ENCODE data around the gene ZNF362. TPM values are rescaled to one million over a fixed set of nuclear protein-coding genes. Genes with fewer than 3 reads are reported as not detected.

ZNF362 gene
- total RNA-seq, 1 donor from 2014 or later, result 85.0 TPM

DNA sequence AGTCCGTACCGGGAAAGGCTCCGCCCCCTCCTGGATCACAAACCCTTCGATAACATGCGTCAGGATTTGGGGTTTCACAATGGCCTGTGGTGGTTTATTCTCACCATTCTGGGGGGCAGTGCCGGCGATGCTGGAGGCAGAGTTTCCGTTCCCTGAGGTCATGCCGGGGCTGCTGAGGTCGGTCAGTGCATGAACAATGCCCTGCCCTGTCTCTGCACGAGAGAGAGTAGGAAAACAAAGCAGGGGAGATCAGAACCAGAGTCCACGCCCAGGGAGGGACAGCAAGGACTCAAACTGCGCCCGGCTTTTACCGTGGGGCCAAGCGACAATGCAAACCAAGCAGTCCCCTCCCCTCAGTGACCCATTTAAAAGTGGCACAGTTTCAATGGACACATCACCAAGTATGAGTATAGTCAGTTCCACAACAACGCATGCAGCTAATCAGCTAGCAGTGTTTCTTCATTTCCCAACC is 77.8 kb downstream of the ZNF362 start:
- no peak for DNase-seq (ENCODE audit: low spot score)
- Mint-ChIP-seq H3K27ac (ENCODE audit: unreplicated experiment) (no peak overlapping the region), H3K27me3 (ENCODE audit: low read depth) (no peaks in the 10 kb centered on the region), H3K36me3 (ENCODE audit: low read depth) (peaks cover 29% of the 10 kb centered on the region), H3K4me3 (ENCODE audit: unreplicated experiment) (no peak overlapping the region), H3K9me3 (ENCODE audit: low read depth) (no peaks in the 10 kb centered on the region), H3K4me1 (ENCODE audit: low read depth) (peaks cover 78% of the 10 kb centered on the region)
- TF ChIP-seq, protein P1, sequence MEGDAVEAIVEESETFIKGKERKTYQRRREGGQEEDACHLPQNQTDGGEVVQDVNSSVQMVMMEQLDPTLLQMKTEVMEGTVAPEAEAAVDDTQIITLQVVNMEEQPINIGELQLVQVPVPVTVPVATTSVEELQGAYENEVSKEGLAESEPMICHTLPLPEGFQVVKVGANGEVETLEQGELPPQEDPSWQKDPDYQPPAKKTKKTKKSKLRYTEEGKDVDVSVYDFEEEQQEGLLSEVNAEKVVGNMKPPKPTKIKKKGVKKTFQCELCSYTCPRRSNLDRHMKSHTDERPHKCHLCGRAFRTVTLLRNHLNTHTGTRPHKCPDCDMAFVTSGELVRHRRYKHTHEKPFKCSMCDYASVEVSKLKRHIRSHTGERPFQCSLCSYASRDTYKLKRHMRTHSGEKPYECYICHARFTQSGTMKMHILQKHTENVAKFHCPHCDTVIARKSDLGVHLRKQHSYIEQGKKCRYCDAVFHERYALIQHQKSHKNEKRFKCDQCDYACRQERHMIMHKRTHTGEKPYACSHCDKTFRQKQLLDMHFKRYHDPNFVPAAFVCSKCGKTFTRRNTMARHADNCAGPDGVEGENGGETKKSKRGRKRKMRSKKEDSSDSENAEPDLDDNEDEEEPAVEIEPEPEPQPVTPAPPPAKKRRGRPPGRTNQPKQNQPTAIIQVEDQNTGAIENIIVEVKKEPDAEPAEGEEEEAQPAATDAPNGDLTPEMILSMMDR (IDR thresholded peaks at IDR 0.05), result no peak

DNA sequence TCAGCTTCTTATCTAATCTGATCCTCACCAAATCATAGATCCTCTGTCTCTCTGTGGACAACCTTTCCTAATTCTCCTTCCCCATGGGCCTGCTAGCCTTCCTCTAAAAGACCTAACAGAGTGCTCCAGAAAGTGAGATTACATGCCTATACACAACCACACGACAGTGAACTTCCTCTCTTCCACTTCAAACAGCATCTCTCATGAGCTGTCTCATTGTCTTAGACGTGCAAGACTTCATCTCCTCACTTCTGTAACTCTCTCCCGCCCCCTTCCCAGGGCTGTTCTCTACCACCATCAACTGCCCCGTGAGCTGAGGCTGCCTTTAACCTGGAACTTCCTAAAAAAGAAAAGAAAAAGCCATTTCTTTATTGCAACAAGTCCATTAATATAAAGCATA is 78.7 kb downstream of the ZNF362 start:
- H3K9me3 Mint-ChIP-seq (ENCODE audit: low read depth), result no peaks in the 10 kb centered on the region
- H3K4me3 Mint-ChIP-seq (ENCODE audit: unreplicated experiment), result no peak overlapping the region
- no peak overlapping the region for H3K27ac Mint-ChIP-seq (ENCODE audit: unreplicated experiment)
- no peak for DNase-seq (ENCODE audit: low spot score)
- H3K36me3 Mint-ChIP-seq (ENCODE audit: low read depth), result peaks cover 23% of the 10 kb centered on the region
- no peaks in the 10 kb centered on the region for H3K27me3 Mint-ChIP-seq (ENCODE audit: low read depth)
- peaks cover 82% of the 10 kb centered on the region for H3K4me1 Mint-ChIP-seq (ENCODE audit: low read depth)
- TF ChIP-seq, protein P1 (IDR thresholded peaks at IDR 0.05), result no peak

DNA sequence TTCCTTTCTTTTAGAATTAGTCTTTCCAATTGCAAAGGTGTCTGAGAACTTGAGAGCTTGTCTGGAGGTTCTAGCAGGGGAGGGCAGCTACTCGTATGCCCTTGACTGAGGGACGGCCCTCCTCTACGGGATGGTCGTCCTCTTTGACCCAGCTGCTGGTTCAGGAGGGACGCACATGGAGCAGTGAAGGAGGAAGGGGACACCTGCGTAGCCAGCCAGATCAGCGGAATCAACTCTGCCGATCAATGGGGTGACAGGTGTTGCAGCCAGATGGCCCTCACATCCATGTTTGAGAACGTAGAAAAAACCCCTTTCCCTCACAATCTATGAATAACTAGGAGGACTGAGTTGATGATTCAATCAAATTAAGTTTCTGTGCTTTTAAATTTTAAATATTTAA is 80.3 kb downstream of the ZNF362 start:
- DNase-seq (ENCODE audit: low spot score), result no peak
- peaks cover 24% of the 10 kb centered on the region for H3K36me3 Mint-ChIP-seq (ENCODE audit: low read depth)
- TF ChIP-seq, protein P1 (IDR thresholded peaks at IDR 0.05), result no peak
- no peaks in the 10 kb centered on the region for H3K27me3 Mint-ChIP-seq (ENCODE audit: low read depth)
- no peaks in the 10 kb centered on the region for H3K9me3 Mint-ChIP-seq (ENCODE audit: low read depth)
- H3K4me3 Mint-ChIP-seq (ENCODE audit: unreplicated experiment), result no peak overlapping the region
- peak overlapping the region; percentile 79 for H3K27ac Mint-ChIP-seq (ENCODE audit: unreplicated experiment)
- peaks cover 94% of the 10 kb centered on the region for H3K4me1 Mint-ChIP-seq (ENCODE audit: low read depth)

DNA sequence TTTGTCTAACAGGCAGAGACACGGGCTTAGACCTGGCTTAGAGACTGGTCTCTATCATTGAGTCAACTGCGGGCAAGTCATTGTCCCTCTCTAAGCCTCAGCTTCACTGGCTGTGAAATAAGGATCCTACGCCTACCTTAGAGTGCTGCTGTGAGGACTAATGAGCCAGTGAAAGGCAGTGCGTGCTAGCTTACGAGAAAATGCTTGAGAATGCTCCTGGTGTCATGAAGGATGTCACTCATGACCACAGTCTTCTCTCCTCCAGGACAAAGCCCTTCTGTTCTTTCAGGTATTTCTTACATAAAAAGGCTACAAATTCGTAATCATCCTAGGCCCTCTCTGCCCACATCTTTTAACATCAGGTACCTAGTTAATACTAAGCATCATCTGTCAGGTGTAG is 81.1 kb downstream of the ZNF362 start:
- no peaks in the 10 kb centered on the region for H3K27me3 Mint-ChIP-seq (ENCODE audit: low read depth)
- no peak overlapping the region for H3K27ac Mint-ChIP-seq (ENCODE audit: unreplicated experiment)
- peaks cover 94% of the 10 kb centered on the region for H3K4me1 Mint-ChIP-seq (ENCODE audit: low read depth)
- DNase-seq (ENCODE audit: low spot score), result no peak
- H3K36me3 Mint-ChIP-seq (ENCODE audit: low read depth), result peaks cover 22% of the 10 kb centered on the region
- H3K9me3 Mint-ChIP-seq (ENCODE audit: low read depth), result no peaks in the 10 kb centered on the region
- H3K4me3 Mint-ChIP-seq (ENCODE audit: unreplicated experiment), result no peak overlapping the region
- TF ChIP-seq, protein P1 (IDR thresholded peaks at IDR 0.05), result no peak

DNA sequence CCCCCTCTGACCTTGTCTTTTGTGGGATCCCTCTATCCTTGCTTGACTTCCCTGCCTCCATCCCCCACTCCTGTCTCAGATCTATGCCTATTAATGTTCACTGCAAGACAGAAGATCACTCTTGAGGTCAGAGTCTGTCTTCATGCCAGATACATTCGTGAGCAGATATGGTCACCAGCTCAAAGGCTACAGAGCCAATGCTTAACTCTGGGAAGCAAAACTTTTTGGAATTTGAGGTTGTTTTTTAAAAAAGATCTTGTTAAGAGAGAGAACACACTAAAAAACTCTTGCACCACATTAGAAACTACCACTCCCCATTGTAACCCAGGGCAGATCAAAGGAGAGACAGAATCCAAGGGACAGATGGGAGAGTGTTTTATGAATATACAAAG is 81.8 kb downstream of the ZNF362 start:
- Mint-ChIP-seq H3K4me1 (ENCODE audit: low read depth) (peaks cover 94% of the 10 kb centered on the region), H3K36me3 (ENCODE audit: low read depth) (peaks cover 19% of the 10 kb centered on the region), H3K27ac (ENCODE audit: unreplicated experiment) (peak overlapping the region; percentile 81), H3K9me3 (ENCODE audit: low read depth) (no peaks in the 10 kb centered on the region), H3K27me3 (ENCODE audit: low read depth) (no peaks in the 10 kb centered on the region), H3K4me3 (ENCODE audit: unreplicated experiment) (no peak overlapping the region)
- TF ChIP-seq, protein P1 (IDR thresholded peaks at IDR 0.05), result no peak
- no peak for DNase-seq (ENCODE audit: low spot score)
